ENCODE measurements around the gene ELMOD1.

- no peak for TF ChIP-seq POLR2A (IDR thresholded peaks at IDR 0.05)
- no peak for TF ChIP-seq POLR2AphosphoS5 (IDR thresholded peaks at IDR 0.05)
- TF ChIP-seq CTCF (IDR thresholded peaks at IDR 0.05), result no peak
- no peak for TF ChIP-seq EP300 (IDR thresholded peaks at IDR 0.05)
Observed at GRCh38 chr11:107609400-107610218, 18.7 kb downstream of the ELMOD1 start.
